ENCODE data around the gene ARPC5L.
"Not testable (repeated sequence)": the region's sequence is repeated elsewhere in the genome, so short reads cannot be mapped to it uniquely, and the experiment has no call there.

ARPC5L gene

DNA sequence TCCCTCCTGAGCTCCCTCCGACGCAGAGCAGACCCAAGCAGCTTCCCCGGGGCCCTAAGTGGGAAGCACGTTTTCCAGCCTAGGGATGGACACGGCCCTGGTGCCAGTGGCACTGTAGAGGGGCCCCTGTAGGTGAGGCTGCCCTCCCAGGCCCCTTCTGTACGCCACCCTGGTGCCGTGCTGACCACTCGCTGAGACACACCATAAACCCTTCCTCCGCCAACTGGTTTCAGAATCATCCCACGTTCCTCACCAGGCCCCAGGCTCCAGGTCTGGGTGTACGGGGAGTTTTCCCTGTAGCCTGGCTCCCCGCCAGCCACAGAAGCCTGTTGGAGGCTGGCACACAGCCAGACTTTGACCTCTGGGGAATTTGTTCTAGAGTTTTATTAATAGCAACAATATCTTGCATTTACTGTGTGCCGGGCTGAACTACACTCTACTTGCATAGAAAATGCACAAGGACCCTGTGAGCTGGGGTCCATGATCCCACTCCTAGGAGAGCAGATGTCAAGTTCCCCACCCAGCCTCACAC is 26.8 kb upstream of the ARPC5L start:
- Histone ChIP-seq H3K27ac (replicated peaks) (no peak overlapping the region), H3K4me3 (replicated peaks; ENCODE audit: insufficient read depth, low read length) (no peak overlapping the region), H3K27me3 (ENCODE audit: insufficient read depth, poor library complexity, severe bottlenecking) (peaks cover 2% of the 10 kb centered on the region)
- DNase-seq (ENCODE audit: low read depth in 1 of 2, low spot score in 1 of 2) = no peak
- TF ChIP-seq SPI1 (IDR thresholded peaks at IDR 0.05; ENCODE audit: borderline replicate concordance, low read depth) (no peak), GABPA (IDR thresholded peaks at IDR 0.05; ENCODE audit: low read depth) (no peak), POLR2AphosphoS5 (IDR thresholded peaks at IDR 0.05; ENCODE audit: low read depth) (no peak)
- TF ChIP-seq, protein P1, sequence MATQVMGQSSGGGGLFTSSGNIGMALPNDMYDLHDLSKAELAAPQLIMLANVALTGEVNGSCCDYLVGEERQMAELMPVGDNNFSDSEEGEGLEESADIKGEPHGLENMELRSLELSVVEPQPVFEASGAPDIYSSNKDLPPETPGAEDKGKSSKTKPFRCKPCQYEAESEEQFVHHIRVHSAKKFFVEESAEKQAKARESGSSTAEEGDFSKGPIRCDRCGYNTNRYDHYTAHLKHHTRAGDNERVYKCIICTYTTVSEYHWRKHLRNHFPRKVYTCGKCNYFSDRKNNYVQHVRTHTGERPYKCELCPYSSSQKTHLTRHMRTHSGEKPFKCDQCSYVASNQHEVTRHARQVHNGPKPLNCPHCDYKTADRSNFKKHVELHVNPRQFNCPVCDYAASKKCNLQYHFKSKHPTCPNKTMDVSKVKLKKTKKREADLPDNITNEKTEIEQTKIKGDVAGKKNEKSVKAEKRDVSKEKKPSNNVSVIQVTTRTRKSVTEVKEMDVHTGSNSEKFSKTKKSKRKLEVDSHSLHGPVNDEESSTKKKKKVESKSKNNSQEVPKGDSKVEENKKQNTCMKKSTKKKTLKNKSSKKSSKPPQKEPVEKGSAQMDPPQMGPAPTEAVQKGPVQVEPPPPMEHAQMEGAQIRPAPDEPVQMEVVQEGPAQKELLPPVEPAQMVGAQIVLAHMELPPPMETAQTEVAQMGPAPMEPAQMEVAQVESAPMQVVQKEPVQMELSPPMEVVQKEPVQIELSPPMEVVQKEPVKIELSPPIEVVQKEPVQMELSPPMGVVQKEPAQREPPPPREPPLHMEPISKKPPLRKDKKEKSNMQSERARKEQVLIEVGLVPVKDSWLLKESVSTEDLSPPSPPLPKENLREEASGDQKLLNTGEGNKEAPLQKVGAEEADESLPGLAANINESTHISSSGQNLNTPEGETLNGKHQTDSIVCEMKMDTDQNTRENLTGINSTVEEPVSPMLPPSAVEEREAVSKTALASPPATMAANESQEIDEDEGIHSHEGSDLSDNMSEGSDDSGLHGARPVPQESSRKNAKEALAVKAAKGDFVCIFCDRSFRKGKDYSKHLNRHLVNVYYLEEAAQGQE (IDR thresholded peaks at IDR 0.05; ENCODE audit: insufficient replicate concordance, low read depth) = no peak
- TF ChIP-seq, protein P2, sequence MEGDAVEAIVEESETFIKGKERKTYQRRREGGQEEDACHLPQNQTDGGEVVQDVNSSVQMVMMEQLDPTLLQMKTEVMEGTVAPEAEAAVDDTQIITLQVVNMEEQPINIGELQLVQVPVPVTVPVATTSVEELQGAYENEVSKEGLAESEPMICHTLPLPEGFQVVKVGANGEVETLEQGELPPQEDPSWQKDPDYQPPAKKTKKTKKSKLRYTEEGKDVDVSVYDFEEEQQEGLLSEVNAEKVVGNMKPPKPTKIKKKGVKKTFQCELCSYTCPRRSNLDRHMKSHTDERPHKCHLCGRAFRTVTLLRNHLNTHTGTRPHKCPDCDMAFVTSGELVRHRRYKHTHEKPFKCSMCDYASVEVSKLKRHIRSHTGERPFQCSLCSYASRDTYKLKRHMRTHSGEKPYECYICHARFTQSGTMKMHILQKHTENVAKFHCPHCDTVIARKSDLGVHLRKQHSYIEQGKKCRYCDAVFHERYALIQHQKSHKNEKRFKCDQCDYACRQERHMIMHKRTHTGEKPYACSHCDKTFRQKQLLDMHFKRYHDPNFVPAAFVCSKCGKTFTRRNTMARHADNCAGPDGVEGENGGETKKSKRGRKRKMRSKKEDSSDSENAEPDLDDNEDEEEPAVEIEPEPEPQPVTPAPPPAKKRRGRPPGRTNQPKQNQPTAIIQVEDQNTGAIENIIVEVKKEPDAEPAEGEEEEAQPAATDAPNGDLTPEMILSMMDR (IDR thresholded peaks at IDR 0.05; ENCODE audit: insufficient read depth, low read length) = no peak

DNA sequence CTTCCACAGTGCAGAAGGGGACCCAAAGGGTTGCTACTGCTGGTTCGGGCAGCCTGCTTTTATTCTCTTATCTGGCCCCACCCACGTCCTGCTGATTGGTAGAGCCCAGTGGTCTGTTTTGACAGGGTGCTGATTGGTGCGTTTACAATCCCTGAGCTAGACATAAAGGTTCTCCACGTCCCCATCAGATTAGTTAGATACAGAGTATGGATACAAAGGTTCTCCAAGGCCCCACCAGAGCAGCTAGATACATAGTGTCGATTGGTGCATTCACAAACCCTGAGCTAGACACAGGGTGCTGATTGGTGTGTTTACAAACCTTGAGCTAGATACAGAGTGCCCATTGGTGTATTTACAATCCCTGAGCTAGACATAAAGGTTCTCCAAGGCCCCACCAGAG is 23.8 kb upstream of the ARPC5L start:
- H3K27ac ChIP-seq (replicated peaks); H3K4me3 ChIP-seq (replicated peaks; ENCODE audit: insufficient read depth, low read length); DNase-seq (ENCODE audit: low read depth in 1 of 2, low spot score in 1 of 2); H3K27me3 ChIP-seq (ENCODE audit: insufficient read depth, poor library complexity, severe bottlenecking): not testable (repeated sequence)

DNA sequence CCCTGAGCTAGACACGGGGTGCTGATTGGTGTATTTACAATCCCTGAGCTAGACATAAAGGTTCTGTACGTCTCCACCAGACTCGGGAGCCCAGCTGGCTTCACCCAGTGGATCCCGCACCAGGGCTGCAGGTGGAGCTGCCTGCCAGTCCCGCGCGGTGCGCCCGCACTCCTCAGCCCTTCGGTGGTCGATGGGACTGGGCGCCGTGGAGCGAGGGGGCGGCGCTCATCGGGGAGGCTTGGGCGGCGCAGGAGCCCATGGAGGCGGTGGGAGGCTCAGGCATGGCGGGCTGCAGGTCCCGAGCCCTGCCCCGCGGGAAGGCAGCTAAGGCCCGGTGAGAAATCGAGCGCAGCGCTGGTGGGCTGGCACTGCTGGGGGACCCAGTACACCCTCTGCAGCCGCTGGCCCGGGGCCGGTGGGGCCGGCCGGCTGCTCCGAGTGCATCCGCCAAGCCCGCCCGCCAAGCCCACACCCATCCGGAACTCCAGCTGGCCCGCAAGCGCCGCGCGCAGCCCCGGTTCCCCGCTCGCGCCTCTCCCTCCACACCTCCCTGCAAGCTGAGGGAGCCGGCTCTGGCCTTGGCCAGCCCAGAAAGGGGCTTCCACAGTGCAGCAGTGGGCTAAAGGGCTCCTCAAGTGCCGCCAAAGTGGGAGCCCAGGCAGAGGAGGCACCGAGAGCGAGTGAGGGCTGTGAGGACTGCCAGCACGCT is 23.2 kb upstream of the ARPC5L start:
- not testable (repeated sequence) for H3K27me3 ChIP-seq (ENCODE audit: insufficient read depth, poor library complexity, severe bottlenecking); H3K27ac ChIP-seq (replicated peaks); DNase-seq (ENCODE audit: low read depth in 1 of 2, low spot score in 1 of 2); H3K4me3 ChIP-seq (replicated peaks; ENCODE audit: insufficient read depth, low read length)

DNA sequence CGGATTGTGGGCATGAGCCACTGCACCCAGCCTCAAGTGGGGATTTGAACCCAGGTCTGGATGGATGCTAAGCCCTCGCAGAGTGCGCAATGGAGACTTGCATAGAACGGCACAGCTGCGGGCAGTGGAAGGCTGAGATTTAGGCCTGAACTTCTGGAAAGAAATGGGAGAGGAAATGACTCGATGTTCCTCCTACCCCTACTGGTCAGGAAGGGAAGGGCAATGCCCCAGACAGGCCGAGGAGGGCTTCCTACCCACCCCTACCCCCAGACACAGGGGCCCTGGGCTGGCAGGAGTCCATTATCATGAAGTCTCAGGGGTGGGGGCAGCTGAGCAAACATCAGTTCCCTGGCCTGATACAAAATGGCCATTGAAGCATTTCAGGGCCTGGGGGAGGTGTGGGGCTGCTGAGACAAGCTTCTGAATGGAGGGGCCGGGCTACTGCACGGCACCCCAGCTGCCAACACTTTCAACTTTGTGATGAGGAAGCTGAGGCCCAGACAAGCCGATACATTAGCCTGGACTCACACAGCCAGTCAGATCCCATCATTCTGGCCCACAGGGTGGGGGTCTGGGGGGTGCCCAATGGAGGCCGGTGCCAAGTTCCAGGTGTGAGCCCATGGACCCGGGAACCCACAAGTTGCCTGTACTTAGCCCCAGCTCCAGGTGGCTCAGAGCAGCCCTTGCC is 22.2 kb upstream of the ARPC5L start:
- DNase-seq (ENCODE audit: low read depth in 1 of 2, low spot score in 1 of 2) = no peak
- Histone ChIP-seq H3K4me3 (replicated peaks; ENCODE audit: insufficient read depth, low read length) (no peak overlapping the region), H3K27ac (replicated peaks) (no peak overlapping the region), H3K27me3 (ENCODE audit: insufficient read depth, poor library complexity, severe bottlenecking) (peaks cover 2% of the 10 kb centered on the region)
- no peak for TF ChIP-seq SPI1 (IDR thresholded peaks at IDR 0.05; ENCODE audit: borderline replicate concordance, low read depth)
- TF ChIP-seq, protein P1 (IDR thresholded peaks at IDR 0.05; ENCODE audit: insufficient replicate concordance, low read depth) = no peak
- TF ChIP-seq GABPA (IDR thresholded peaks at IDR 0.05; ENCODE audit: low read depth) = no peak
- TF ChIP-seq POLR2AphosphoS5 (IDR thresholded peaks at IDR 0.05; ENCODE audit: low read depth) = no peak
- TF ChIP-seq, protein P2 (IDR thresholded peaks at IDR 0.05; ENCODE audit: insufficient read depth, low read length) = no peak
